HG03469 (cell line): Measurements from ENCODE around the gene ZSCAN5A.
"Not testable (repeated sequence)": the region's sequence is repeated elsewhere in the genome, so short reads cannot be mapped to it uniquely, and the experiment has no call there.

Experiments
- ATAC-seq: cut with Tn5 transposase; IDR thresholded peaks from one replicate; pipeline ENCODE4 v1.9.1; 2021; ENCODE audit warnings: mild to moderate bottlenecking, moderate library complexity, moderate number of reproducible peaks; ENCODE audit not compliant: unreplicated experiment

ZSCAN5A gene

GRCh38 chr19:56315077-56315828, 614 bp upstream of the ZSCAN5A start:
- ATAC-seq = peak; percentile 59

- no peak for ATAC-seq
Measured at GRCh38 chr19:56314018-56314380, 640 bp downstream of the ZSCAN5A start.

- ATAC-seq = no peak
Measured at GRCh38 chr19:56312787-56313657, 1.6 kb downstream of the ZSCAN5A start.

GRCh38 chr19:56312342-56312741, 2.3 kb downstream of the ZSCAN5A start:
- no peak for ATAC-seq

- ATAC-seq = no peak
Measured at GRCh38 chr19:56310462-56310861, 4.2 kb downstream of the ZSCAN5A start.

- peak; percentile 36 for ATAC-seq
Measured at GRCh38 chr19:56309511-56310185, 5.0 kb downstream of the ZSCAN5A start.

GRCh38 chr19:56308792-56309191, 5.8 kb downstream of the ZSCAN5A start:
- no peak for ATAC-seq

GRCh38 chr19:56307062-56307461, 7.6 kb downstream of the ZSCAN5A start:
- ATAC-seq = not testable (repeated sequence)

- no peak for ATAC-seq
Measured at GRCh38 chr19:56306016-56306415, 8.6 kb downstream of the ZSCAN5A start.

GRCh38 chr19:56304243-56304642, 10.4 kb downstream of the ZSCAN5A start:
- ATAC-seq = no peak

GRCh38 chr19:56301886-56302620, 12.6 kb downstream of the ZSCAN5A start:
- no peak for ATAC-seq

- no peak for ATAC-seq
Measured at GRCh38 chr19:56301155-56301554, 13.5 kb downstream of the ZSCAN5A start.

- ATAC-seq = no peak
Measured at GRCh38 chr19:56299688-56300087, 15.0 kb downstream of the ZSCAN5A start.

- no peak for ATAC-seq
Measured at GRCh38 chr19:56297010-56297409, 17.6 kb downstream of the ZSCAN5A start.

GRCh38 chr19:56295531-56296455, 18.8 kb downstream of the ZSCAN5A start:
- no peak for ATAC-seq

- ATAC-seq = no peak
Measured at GRCh38 chr19:56294549-56294948, 20.1 kb downstream of the ZSCAN5A start.

GRCh38 chr19:56291867-56292266, 22.8 kb downstream of the ZSCAN5A start:
- no peak for ATAC-seq

GRCh38 chr19:56290104-56290503, 24.5 kb downstream of the ZSCAN5A start:
- ATAC-seq = no peak

GRCh38 chr19:56284746-56285145, 29.9 kb downstream of the ZSCAN5A start:
- ATAC-seq = no peak

GRCh38 chr19:56282809-56283208, 31.8 kb downstream of the ZSCAN5A start:
- no peak for ATAC-seq
